ACC112 (cell line): ENCODE measurements around the gene PPM1B.
"Not testable (repeated sequence)": the region's sequence is repeated elsewhere in the genome, so short reads cannot be mapped to it uniquely, and the experiment has no call there.

Experiments
- H2AFZ ChIP-seq: fragments of 200-600 bp; sonication (generic); one replicate; pipeline ENCODE4 v1.6.0; 2017; ENCODE audit warnings: antibody characterized with exemption, low read length; ENCODE audit not compliant: unreplicated experiment
- H3K27ac ChIP-seq: fragments of 200-600 bp; sonication (generic); 2 replicates; pipeline ENCODE4 v1.5.1; 2014; ENCODE audit warnings: low read depth, mild to moderate bottlenecking, antibody characterized with exemption, low read length, moderate library complexity
- H3K27me3 ChIP-seq: fragments of 200-600 bp; sonication (generic); 2 replicates; pipeline ENCODE4 v1.6.1; 2014; ENCODE audit warnings: mild to moderate bottlenecking, antibody characterized with exemption, low read length, moderate library complexity, mixed read lengths; ENCODE audit not compliant: insufficient read depth
- H3K36me3 ChIP-seq: fragments of 200-600 bp; sonication (generic); 2 replicates; pipeline ENCODE4 v1.6.1; 2016; ENCODE audit warnings: mild to moderate bottlenecking, antibody characterized with exemption, low read length, moderate library complexity, mixed read lengths; ENCODE audit not compliant: insufficient read depth
- H3K4me1 ChIP-seq: fragments of 200-600 bp; sonication (generic); one replicate; pipeline ENCODE4 v1.6.1; 2016; ENCODE audit warnings: low read length, mixed read lengths; ENCODE audit not compliant: insufficient read depth, unreplicated experiment, control insufficient read depth
- H3K4me3 ChIP-seq: fragments of 200-600 bp; sonication (generic); 2 replicates; pipeline ENCODE4 v1.5.1; 2014; ENCODE audit warnings: mild to moderate bottlenecking, low read depth, low read length
- H3K79me2 ChIP-seq: fragments of 200-600 bp; sonication (generic); one replicate; pipeline ENCODE4 v1.6.0; 2016; ENCODE audit warnings: low read length; ENCODE audit not compliant: control insufficient read depth, unreplicated experiment, insufficient read depth

PPM1B gene

DNA sequence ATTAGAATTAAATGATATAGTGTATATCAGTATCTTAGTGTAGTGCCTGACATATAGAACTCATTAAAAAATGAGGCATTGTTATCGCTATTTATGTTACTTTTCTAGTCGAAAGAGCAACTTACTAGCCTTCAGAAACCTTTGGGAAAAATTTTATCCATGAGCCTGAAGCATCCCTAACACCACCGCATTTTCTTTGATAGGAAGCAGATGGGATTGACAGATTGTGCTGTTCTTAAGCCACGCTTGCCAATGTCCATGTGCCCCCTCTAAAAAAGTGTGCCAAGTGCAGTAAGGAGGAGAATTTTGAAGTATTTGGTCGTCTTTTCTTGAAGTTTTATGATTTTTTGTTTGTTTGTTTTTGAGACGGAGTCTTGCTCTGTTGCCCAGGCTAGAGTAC is 29.1 kb downstream of the PPM1B start:
- Histone ChIP-seq H3K79me2 (peaks cover 14% of the 10 kb centered on the region), H3K27ac (no peak overlapping the region), H3K27me3 (no peaks in the 10 kb centered on the region)

DNA sequence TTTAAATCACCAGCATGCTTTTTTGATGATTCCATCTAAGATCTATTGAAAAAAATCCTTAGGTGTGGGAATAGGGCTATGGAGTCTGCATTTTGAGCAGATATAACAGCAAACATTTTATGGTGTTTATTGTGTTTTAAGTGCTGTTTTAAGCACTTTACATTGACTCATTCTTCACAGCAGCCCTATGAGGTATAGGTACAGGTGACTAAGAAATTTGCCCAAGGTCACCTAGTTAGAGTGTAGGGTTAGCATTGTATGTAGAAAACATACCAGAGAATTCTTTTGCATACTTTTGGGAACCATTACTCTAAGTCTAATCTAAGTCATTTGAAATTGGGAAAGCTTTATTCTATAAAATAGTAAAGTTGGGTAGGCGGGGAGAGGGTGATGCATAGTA is 31.3 kb downstream of the PPM1B start:
- Histone ChIP-seq H3K27ac (no peak overlapping the region), H3K36me3 (0 out of 2 replicates have a peak, but pooled peaks cover 5% of the 10 kb centered on the region), H3K4me3 (no peak overlapping the region), H3K79me2 (peaks cover 19% of the 10 kb centered on the region), H2AFZ (no peak overlapping the region), H3K4me1 (peaks cover 10% of the 10 kb centered on the region), H3K27me3 (no peaks in the 10 kb centered on the region)

More for the DNA sequence above, 29.1 kb downstream of the PPM1B start:
- Histone ChIP-seq H3K4me1 (peaks cover 10% of the 10 kb centered on the region), H3K36me3 (0 out of 2 replicates have a peak, but pooled peaks cover 5% of the 10 kb centered on the region), H2AFZ (no peak overlapping the region), H3K4me3 (no peak overlapping the region)

DNA sequence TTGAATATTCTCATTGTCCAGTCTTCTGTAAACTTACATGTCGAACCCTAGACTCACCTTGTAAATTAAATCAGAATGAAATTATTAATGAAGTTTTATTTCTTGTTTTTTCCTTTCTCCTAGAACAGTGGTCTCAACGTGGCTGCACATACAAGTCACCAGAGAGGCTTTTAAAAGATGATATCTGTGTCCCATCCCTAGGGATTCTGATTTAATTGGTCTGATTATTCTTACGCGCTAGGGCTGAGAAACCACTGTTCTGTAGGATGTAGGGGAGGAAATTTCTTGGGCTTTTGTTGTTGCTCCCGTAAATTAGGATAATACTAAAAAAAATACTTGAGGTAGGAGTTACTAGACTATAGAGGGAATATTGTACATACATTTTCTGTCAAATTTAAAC is 32.1 kb downstream of the PPM1B start:
- no peak overlapping the region for H3K27ac ChIP-seq
- H3K36me3 ChIP-seq: 0 out of 2 replicates have a peak, but pooled peaks cover 5% of the 10 kb centered on the region
- no peak overlapping the region for H2AFZ ChIP-seq
- H3K4me1 ChIP-seq: peaks cover 10% of the 10 kb centered on the region
- H3K4me3 ChIP-seq: no peak overlapping the region
- no peaks in the 10 kb centered on the region for H3K27me3 ChIP-seq
- H3K79me2 ChIP-seq: peaks cover 14% of the 10 kb centered on the region

DNA sequence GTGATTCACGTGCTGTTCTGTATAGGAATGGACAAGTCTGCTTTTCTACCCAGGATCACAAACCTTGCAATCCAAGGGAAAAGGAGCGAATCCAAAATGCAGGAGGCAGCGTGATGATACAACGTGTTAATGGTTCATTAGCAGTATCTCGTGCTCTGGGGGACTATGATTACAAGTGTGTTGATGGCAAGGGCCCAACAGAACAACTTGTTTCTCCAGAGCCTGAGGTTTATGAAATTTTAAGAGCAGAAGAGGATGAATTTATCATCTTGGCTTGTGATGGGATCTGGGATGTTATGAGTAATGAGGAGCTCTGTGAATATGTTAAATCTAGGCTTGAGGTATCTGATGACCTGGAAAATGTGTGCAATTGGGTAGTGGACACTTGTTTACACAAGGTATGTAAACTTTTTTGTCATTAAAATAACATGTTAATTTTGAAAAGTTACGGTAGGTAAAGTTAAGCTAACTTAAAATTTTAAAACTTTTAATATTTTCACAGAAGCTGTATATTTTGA is 33.0 kb downstream of the PPM1B start:
- H2AFZ ChIP-seq: no peak overlapping the region
- 0 out of 2 replicates have a peak, but pooled peaks cover 5% of the 10 kb centered on the region for H3K36me3 ChIP-seq
- H3K27ac ChIP-seq: no peak overlapping the region
- H3K4me3 ChIP-seq: no peak overlapping the region
- peaks cover 14% of the 10 kb centered on the region for H3K79me2 ChIP-seq
- H3K27me3 ChIP-seq: no peaks in the 10 kb centered on the region
- H3K4me1 ChIP-seq: peaks cover 10% of the 10 kb centered on the region

DNA sequence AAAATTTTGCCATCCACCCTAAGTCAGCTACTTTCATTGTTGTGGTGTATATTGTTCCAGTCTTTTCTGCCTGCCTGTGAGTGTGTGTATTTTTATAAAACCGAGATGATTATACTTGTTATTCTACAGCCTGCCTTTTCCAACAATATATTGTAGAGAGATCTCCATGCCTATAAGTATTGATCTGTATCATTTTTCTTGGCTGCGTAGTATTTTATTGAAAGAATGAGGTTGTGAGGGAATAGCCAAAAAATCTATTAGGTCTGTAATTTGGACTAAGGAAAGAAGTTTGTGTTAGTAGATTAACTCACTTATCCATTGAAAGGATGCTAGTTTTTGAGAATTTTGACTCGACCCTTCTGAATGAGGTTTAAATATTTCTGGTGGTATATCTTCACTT is 34.9 kb downstream of the PPM1B start:
- Histone ChIP-seq H3K79me2 (peaks cover 11% of the 10 kb centered on the region), H3K4me3 (no peak overlapping the region), H3K27ac (no peak overlapping the region), H3K4me1 (peaks cover 10% of the 10 kb centered on the region), H3K36me3 (0 out of 2 replicates have a peak, but pooled peaks cover 5% of the 10 kb centered on the region), H2AFZ (no peak overlapping the region), H3K27me3 (no peaks in the 10 kb centered on the region)

DNA sequence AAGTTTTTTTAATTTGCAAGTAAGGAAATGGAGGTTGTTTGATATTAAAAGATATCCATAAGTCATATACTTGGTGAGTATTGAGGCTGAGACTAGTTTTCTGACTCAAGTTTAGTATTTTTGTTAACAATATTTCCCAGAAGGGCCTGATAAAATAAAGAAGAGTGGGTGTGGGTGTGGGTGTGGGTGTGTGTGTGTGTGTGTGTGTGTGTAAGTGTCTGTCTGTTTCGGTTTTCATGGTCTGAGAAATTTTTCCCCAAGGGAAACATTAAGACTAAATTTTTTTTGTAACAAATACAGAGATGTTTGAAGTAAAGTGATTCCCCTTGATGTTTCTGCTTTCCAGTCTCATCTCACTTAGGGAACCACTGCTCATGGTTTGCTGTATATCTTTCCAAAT is 36.5 kb downstream of the PPM1B start:
- H3K36me3 ChIP-seq: peaks cover 12% of the 10 kb centered on the region; the same call in 1 of the 2 replicates
- peaks cover 14% of the 10 kb centered on the region for H3K79me2 ChIP-seq
- H3K27me3 ChIP-seq: no peaks in the 10 kb centered on the region
- H2AFZ ChIP-seq: no peak overlapping the region
- H3K4me3 ChIP-seq: no peak overlapping the region
- no peak overlapping the region for H3K27ac ChIP-seq
- H3K4me1 ChIP-seq: peaks cover 10% of the 10 kb centered on the region

DNA sequence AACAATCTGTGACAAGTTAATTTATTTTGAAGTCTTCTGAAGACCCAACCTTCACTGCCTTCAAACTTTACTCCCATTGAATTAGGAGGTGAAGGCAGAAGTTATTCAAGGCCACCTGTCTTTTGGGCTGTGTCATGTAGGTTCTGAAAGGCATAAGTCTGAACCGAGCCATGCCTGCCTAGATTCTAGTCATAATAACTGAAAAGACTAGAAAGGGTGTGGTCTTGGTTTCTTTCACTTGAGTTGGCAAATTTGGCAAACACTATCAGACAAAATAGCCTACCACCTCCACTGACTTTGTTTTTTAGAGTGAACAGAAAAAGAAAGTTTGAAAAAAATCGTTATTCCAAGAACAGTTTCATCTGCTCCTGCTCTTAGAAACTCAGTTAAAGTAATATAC is 38.4 kb downstream of the PPM1B start:
- Histone ChIP-seq H3K4me1 (peaks cover 7% of the 10 kb centered on the region), H3K36me3 (peaks cover 16% of the 10 kb centered on the region), H3K79me2 (peaks cover 14% of the 10 kb centered on the region)

DNA sequence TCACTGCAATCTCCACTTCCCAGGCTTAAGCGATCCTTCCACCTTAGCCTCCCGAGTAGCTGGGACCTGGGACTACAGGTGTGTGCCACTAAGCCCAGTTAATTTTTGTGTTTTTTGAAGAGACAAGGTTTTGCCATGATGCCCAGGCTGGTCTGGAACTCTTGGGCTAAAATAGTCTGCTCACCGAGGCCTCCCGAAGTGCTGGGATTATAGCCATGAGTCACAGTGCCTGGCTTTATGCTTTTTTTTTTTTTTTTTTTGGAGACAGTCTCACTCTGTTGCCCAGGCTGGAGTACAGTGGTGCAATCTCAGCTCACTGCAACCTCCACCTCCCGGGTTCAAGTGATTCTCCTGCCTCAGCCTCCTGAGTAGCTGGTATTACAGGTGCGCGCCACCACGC is 39.0 kb downstream of the PPM1B start:
- peaks cover 14% of the 10 kb centered on the region for H3K79me2 ChIP-seq
- H2AFZ ChIP-seq: not testable (repeated sequence)

More for the DNA sequence above, 38.4 kb downstream of the PPM1B start:
- no peaks in the 10 kb centered on the region for H3K27me3 ChIP-seq
- H3K27ac ChIP-seq: no peak overlapping the region
- no peak overlapping the region for H3K4me3 ChIP-seq
- H2AFZ ChIP-seq: no peak overlapping the region

DNA sequence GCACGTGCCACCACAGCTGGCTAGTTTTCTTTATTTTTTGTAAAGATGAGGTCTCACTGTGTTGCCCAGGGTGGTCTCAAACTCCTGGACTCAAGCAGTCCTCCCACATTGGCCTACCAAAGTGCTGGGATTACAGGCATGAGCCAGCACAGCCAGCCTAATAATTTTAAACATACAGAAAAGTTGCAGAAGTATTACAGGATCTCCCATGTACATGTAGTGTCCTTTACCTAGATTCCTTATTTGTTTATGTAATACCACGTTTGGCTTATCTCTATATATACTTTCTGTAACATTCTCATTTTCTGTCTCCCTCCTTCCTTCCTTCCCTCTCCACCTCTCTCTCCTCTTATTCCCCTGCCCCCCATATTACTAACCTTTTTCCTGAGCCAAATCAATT is 41.7 kb downstream of the PPM1B start:
- no peak overlapping the region for H2AFZ ChIP-seq
- H3K4me1 ChIP-seq: no peaks in the 10 kb centered on the region
- no peaks in the 10 kb centered on the region for H3K27me3 ChIP-seq
- H3K4me3 ChIP-seq: no peak overlapping the region
- peaks cover 18% of the 10 kb centered on the region for H3K36me3 ChIP-seq
- no peak overlapping the region for H3K27ac ChIP-seq
- peaks cover 3% of the 10 kb centered on the region for H3K79me2 ChIP-seq

More for the DNA sequence above, 39.0 kb downstream of the PPM1B start:
- not testable (repeated sequence) for H3K27me3 ChIP-seq, H3K4me3 ChIP-seq, H3K27ac ChIP-seq, H3K4me1 ChIP-seq
- peaks cover 18% of the 10 kb centered on the region for H3K36me3 ChIP-seq

DNA sequence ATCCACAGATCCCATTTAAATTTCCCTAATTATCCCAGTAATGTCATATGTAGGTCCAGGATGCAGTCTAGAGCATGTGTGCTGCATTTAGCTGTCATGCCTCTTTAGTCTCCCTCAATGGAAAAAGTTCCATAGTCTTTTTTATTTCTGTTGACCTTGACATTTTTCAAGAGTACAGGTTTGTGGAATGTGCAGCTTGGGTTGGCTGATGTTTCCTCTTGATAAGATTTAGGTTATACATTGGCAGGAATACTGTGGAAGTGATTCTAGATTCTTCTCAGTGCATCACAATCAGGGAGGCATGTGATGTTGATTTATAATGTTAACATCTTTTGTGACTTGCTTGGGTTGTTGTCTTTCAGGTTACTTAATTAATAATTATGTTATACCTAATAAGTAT is 42.5 kb downstream of the PPM1B start:
- Histone ChIP-seq H3K4me1 (no peaks in the 10 kb centered on the region), H2AFZ (no peak overlapping the region), H3K79me2 (peaks cover 3% of the 10 kb centered on the region), H3K27ac (no peak overlapping the region), H3K36me3 (peaks cover 18% of the 10 kb centered on the region), H3K4me3 (no peak overlapping the region), H3K27me3 (no peaks in the 10 kb centered on the region)

DNA sequence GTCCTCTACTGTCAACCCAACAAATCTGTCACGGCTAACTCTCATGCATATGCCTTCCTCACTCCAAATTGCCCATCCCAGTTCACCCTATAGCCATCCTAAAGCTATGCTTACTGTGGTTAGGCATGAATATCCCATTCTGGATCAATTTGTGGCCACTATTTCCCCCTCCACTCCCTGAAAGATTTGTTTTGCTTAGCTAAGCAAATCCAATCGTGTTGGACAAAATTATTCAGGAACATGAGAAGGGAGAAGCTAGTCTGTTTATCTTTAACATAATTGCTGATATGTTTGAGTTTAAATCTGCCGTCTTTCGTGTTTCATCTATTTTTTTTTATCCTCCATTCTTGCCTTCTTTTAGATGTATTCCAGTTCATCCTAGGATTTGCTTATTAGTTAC is 43.6 kb downstream of the PPM1B start:
- Histone ChIP-seq H3K27ac (no peak overlapping the region), H3K27me3 (no peaks in the 10 kb centered on the region), H3K79me2 (peaks cover 3% of the 10 kb centered on the region), H2AFZ (no peak overlapping the region), H3K36me3 (peaks cover 18% of the 10 kb centered on the region), H3K4me3 (no peak overlapping the region), H3K4me1 (no peaks in the 10 kb centered on the region)
